HepG2 (cell line): Measurements from ENCODE around the gene SNAI3. TPM values are rescaled to one million over a fixed set of nuclear protein-coding genes. Genes with fewer than 3 reads are reported as not detected.
A peak's percentile ranks its signal among the peaks of the same experiment; 100 is the strongest.

ENCODE experiments used
- FOXO4 ChIP-seq: sonication (generic); formaldehyde crosslinking; conservative IDR thresholded peaks from 2 replicates; pipeline ENCODE4 v1.8.1; 2023; ENCODE audit warnings: missing genetic modification reagents
- HNRNPH1 ChIP-seq: fragments of 200-400 bp; formaldehyde crosslinking; optimal IDR thresholded peaks from 2 replicates; pipeline ENCODE3; 2017; ENCODE audit warnings: mild to moderate bottlenecking, low read depth, low read length
- KDM1A ChIP-seq: IDR thresholded peaks from 2 replicates; pipeline ENCODE4 v1.6.1; 2016; ENCODE audit warnings: missing compliant biosample characterization
- PATZ1 ChIP-seq: sonication (generic); formaldehyde crosslinking; IDR thresholded peaks from 2 replicates; pipeline ENCODE4 v1.4.0; 2020; ENCODE audit warnings: missing genetic modification reagents
- PHF21A ChIP-seq: sonication (generic); formaldehyde crosslinking; IDR thresholded peaks from 2 replicates; pipeline ENCODE4 v1.5.0; 2020; ENCODE audit warnings: mild to moderate bottlenecking, missing genetic modification reagents
- RFXAP ChIP-seq: sonication (generic); formaldehyde crosslinking; IDR thresholded peaks from 2 replicates; pipeline ENCODE4 v1.4.0; 2020; ENCODE audit warnings: missing genetic modification reagents, borderline replicate concordance
- TEAD3 ChIP-seq: optimal IDR thresholded peaks from 2 replicates; pipeline ENCODE3; 2016; ENCODE audit warnings: borderline replicate concordance
- ZBTB34 ChIP-seq: sonication (generic); formaldehyde crosslinking; IDR thresholded peaks from 2 replicates; pipeline ENCODE4 v1.8.0; 2022; ENCODE audit warnings: mild to moderate bottlenecking, missing genetic modification reagents
- ZNF124 ChIP-seq: sonication (generic); formaldehyde crosslinking; IDR thresholded peaks from 2 replicates; pipeline ENCODE4 v1.4.0; 2020; ENCODE audit warnings: missing genetic modification reagents
- ZNF350 ChIP-seq: sonication (generic); formaldehyde crosslinking; IDR thresholded peaks from 2 replicates; pipeline ENCODE4 v1.4.0; 2020; ENCODE audit warnings: mild to moderate bottlenecking, low read depth, missing genetic modification reagents, borderline replicate concordance
- ZNF777 ChIP-seq: sonication (generic); formaldehyde crosslinking; IDR thresholded peaks from 2 replicates; pipeline ENCODE4 v1.4.0; 2020; ENCODE audit warnings: missing genetic modification reagents
- ZNF788 ChIP-seq: sonication (generic); formaldehyde crosslinking; IDR thresholded peaks from 2 replicates; pipeline ENCODE4 v1.5.0; 2020; ENCODE audit warnings: mild to moderate bottlenecking, missing genetic modification reagents, borderline replicate concordance
- polyA plus RNA-seq, 8 experiments: library from polyadenylated mRNA; depleted of rRNA in 3 of 8; stranded (reverse) in 7 of 8; unstranded in 1 of 8; fragments of >200 nt; fragmentation: Illumina TruSeq in 4 of 8; extraction: Trizol in 4 of 8; gene quantifications; 2 replicates each; pipeline versions ENCODE4 v1.2.1 to v1.2.3, GENCODE V29; 2011 to 2016; ENCODE audit warnings: low read depth in 4 of 8, missing spikeins in 1 of 8, mixed read lengths in 1 of 8; ENCODE audit not compliant: insufficient read depth in 1 of 8
- total RNA-seq, 5 experiments: library from RNA; depleted of rRNA; stranded (reverse); fragments of >200 nt; fragmentation: Illumina TruSeq; extraction: Trizol; gene quantifications; 2 replicates each; pipeline ENCODE4 v1.2.3, GENCODE V29; 2016; ENCODE audit warnings: low read depth in 1 of 5
- TF ChIP-seq, protein P1 (sequence below): fragments of 450-650 bp; IDR thresholded peaks from 2 replicates; pipeline ENCODE4 v1.6.1; 2017; ENCODE audit warnings: mild to moderate bottlenecking
- TF ChIP-seq, protein P2 (sequence below): sonication (generic); formaldehyde crosslinking; IDR thresholded peaks from 2 replicates; pipeline ENCODE4 v1.4.0; 2020; ENCODE audit warnings: missing genetic modification reagents; ENCODE audit errors: not compliant biosample characterization
- TF ChIP-seq, protein P3 (sequence below): sonication (generic); formaldehyde crosslinking; IDR thresholded peaks from 2 replicates; pipeline ENCODE4 v1.5.0; 2020; ENCODE audit warnings: missing genetic modification reagents
- TF ChIP-seq, protein P4 (sequence below): sonication (generic); formaldehyde crosslinking; IDR thresholded peaks from 2 replicates; pipeline ENCODE4 v1.8.1; 2023; ENCODE audit warnings: missing genetic modification reagents, mild to moderate bottlenecking, borderline replicate concordance
- TF ChIP-seq, protein P5 (sequence below): sonication (generic); formaldehyde crosslinking; IDR thresholded peaks from 2 replicates; pipeline ENCODE4 v1.8.0; 2022; ENCODE audit warnings: low read depth, missing genetic modification reagents

Gene SNAI3
- total and polyA plus RNA-seq, 2 of the 13 experiments (the other 11 are each of a cell fraction or from before 2014, with no cell fraction given) = 0.09 to 0.18 TPM

GRCh38 chr16:88651276-88651988 lies 34.9 kb downstream of the SNAI3 start (continued):
- TF ChIP-seq, protein P1, sequence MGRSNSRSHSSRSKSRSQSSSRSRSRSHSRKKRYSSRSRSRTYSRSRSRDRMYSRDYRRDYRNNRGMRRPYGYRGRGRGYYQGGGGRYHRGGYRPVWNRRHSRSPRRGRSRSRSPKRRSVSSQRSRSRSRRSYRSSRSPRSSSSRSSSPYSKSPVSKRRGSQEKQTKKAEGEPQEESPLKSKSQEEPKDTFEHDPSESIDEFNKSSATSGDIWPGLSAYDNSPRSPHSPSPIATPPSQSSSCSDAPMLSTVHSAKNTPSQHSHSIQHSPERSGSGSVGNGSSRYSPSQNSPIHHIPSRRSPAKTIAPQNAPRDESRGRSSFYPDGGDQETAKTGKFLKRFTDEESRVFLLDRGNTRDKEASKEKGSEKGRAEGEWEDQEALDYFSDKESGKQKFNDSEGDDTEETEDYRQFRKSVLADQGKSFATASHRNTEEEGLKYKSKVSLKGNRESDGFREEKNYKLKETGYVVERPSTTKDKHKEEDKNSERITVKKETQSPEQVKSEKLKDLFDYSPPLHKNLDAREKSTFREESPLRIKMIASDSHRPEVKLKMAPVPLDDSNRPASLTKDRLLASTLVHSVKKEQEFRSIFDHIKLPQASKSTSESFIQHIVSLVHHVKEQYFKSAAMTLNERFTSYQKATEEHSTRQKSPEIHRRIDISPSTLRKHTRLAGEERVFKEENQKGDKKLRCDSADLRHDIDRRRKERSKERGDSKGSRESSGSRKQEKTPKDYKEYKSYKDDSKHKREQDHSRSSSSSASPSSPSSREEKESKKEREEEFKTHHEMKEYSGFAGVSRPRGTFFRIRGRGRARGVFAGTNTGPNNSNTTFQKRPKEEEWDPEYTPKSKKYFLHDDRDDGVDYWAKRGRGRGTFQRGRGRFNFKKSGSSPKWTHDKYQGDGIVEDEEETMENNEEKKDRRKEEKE = no peak
- peak; percentile 87; the same call in 1 of the 2 replicates for TF ChIP-seq ZNF350 (CRISPR knock-in tag)
- 0 out of 2 replicates have a peak, but pooled peaks have one; percentile 13 for TF ChIP-seq ZBTB34 (CRISPR knock-in tag)
- TF ChIP-seq, protein P2, sequence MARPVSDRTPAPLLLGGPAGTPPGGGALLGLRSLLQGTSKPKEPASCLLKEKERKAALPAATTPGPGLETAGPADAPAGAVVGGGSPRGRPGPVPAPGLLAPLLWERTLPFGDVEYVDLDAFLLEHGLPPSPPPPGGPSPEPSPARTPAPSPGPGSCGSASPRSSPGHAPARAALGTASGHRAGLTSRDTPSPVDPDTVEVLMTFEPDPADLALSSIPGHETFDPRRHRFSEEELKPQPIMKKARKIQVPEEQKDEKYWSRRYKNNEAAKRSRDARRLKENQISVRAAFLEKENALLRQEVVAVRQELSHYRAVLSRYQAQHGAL (CRISPR knock-in tag) = no peak
- TF ChIP-seq HNRNPH1 = peak; percentile 19
- TF ChIP-seq, protein P3, sequence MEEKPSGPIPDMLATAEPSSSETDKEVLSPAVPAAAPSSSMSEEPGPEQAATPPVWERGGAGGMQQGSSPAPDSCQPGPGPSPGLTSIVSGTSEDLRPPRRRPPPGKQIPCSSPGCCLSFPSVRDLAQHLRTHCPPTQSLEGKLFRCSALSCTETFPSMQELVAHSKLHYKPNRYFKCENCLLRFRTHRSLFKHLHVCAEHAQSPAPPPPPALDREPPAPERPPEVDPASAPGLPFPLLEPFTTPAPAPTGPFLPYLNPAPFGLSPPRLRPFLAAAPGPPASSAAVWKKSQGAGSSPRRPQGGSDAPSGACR (CRISPR knock-in tag) = peak; percentile 87; the same call in 1 of the 2 replicates
- peak; percentile 94 for TF ChIP-seq TEAD3 (CRISPR knock-in tag)
- TF ChIP-seq, protein P4, sequence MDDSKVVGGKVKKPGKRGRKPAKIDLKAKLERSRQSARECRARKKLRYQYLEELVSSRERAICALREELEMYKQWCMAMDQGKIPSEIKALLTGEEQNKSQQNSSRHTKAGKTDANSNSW = no peak
- TF ChIP-seq KDM1A = 0 out of 2 replicates have a peak, but pooled peaks have one; percentile 31
- TF ChIP-seq ZNF124 = peak; percentile 94
- TF ChIP-seq PHF21A (CRISPR knock-in tag) = peak; percentile 96
- peak; percentile 90 for TF ChIP-seq ZNF788
- peak; percentile 41; the same call in 1 of the 2 replicates for TF ChIP-seq ZNF777
- no peak for TF ChIP-seq FOXO4 (CRISPR knock-in tag)
- TF ChIP-seq PATZ1 = peak; percentile 98
- no peak for TF ChIP-seq RFXAP
- TF ChIP-seq, protein P5, sequence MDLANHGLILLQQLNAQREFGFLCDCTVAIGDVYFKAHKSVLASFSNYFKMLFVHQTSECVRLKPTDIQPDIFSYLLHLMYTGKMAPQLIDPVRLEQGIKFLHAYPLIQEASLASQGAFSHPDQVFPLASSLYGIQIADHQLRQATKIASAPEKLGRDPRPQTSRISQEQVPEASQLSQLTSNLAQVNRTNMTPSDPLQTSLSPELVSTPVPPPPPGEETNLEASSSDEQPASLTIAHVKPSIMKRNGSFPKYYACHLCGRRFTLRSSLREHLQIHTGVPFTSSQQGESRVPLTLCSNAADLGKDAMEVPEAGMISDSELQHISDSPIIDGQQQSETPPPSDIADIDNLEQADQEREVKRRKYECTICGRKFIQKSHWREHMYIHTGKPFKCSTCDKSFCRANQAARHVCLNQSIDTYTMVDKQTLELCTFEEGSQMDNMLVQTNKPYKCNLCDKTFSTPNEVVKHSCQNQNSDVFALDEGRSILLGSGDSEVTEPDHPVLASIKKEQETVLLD (CRISPR knock-in tag) = peak; percentile 68; the same call in 1 of the 2 replicates
